ENCODE results near the gene TNRC6A. TPM values are rescaled to one million over a fixed set of nuclear protein-coding genes. Genes with fewer than 3 reads are reported as not detected.

The TNRC6A gene
- total and polyA plus RNA-seq, 2 experiments from 2014 or later = 93.1 to 124 TPM

- H3K4me1 Mint-ChIP-seq = peaks cover 31% of the 10 kb centered on the region
Observed at GRCh38 chr16:24766057-24766456, 36.6 kb downstream of the TNRC6A start.

DNA sequence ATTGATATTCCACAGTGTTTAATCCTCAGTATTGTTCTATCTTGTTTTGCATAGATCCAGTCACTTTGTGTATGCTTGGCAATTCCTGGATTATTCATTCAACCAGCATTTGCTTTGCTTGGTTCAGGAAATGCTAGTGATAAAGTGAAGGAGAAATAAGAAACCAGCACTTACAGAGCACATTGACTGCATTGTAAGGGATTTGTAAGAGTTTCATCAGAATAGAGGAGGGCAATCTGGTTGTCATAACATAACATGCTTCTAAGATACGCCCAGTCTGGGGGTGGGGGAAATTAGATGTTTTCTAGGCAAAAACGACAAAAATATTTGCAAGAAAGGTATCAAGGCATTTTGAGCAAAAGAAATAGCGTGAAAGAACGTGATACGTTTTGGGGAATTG, 40.4 kb downstream of the TNRC6A start:
- Histone ChIP-seq H3K79me2 (replicated peaks; ENCODE audit: insufficient read depth) (peaks cover 100% of the 10 kb centered on the region), H4K20me1 (replicated peaks; ENCODE audit: insufficient read depth) (peaks cover 78% of the 10 kb centered on the region), H3K4me1 (ENCODE audit: insufficient read depth) (peaks cover 28% of the 10 kb centered on the region), H3K36me3 (ENCODE audit: insufficient read depth) (peaks cover 8% of the 10 kb centered on the region; the same call in 1 of the 2 replicates), H2AFZ (no peak overlapping the region), H3K4me2 (peak overlapping the region; percentile 6; the same call in 1 of the 2 replicates), H3K4me3 (no peak overlapping the region), H3K27ac (ENCODE audit: low read depth) (peak overlapping the region; percentile 61), H3F3A (replicated peaks; ENCODE audit: low read depth) (no peaks in the 10 kb centered on the region), H3K9me2 (ENCODE audit: insufficient read depth) (no peaks in the 10 kb centered on the region), H3K27me3 (ENCODE audit: insufficient read depth) (no peaks in the 10 kb centered on the region)
- Mint-ChIP-seq H3K27ac (peak overlapping the region; percentile 57), H3K4me3 (no peak overlapping the region), H3K9me3 (no peaks in the 10 kb centered on the region), H3K4me1 (peaks cover 29% of the 10 kb centered on the region), H3K36me3 (ENCODE audit: low read depth) (peaks cover 40% of the 10 kb centered on the region), H3K27me3 (ENCODE audit: insufficient read depth, low read depth, poor library complexity) (peaks cover 2% of the 10 kb centered on the region)
- DNase-seq (ENCODE audit: low spot score) = no peak
- peak; percentile 27; the same call in 2 of the 3 replicates for ATAC-seq
- TF ChIP-seq, protein P1, sequence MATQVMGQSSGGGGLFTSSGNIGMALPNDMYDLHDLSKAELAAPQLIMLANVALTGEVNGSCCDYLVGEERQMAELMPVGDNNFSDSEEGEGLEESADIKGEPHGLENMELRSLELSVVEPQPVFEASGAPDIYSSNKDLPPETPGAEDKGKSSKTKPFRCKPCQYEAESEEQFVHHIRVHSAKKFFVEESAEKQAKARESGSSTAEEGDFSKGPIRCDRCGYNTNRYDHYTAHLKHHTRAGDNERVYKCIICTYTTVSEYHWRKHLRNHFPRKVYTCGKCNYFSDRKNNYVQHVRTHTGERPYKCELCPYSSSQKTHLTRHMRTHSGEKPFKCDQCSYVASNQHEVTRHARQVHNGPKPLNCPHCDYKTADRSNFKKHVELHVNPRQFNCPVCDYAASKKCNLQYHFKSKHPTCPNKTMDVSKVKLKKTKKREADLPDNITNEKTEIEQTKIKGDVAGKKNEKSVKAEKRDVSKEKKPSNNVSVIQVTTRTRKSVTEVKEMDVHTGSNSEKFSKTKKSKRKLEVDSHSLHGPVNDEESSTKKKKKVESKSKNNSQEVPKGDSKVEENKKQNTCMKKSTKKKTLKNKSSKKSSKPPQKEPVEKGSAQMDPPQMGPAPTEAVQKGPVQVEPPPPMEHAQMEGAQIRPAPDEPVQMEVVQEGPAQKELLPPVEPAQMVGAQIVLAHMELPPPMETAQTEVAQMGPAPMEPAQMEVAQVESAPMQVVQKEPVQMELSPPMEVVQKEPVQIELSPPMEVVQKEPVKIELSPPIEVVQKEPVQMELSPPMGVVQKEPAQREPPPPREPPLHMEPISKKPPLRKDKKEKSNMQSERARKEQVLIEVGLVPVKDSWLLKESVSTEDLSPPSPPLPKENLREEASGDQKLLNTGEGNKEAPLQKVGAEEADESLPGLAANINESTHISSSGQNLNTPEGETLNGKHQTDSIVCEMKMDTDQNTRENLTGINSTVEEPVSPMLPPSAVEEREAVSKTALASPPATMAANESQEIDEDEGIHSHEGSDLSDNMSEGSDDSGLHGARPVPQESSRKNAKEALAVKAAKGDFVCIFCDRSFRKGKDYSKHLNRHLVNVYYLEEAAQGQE (IDR thresholded peaks at IDR 0.05; ENCODE audit: unreplicated experiment) = no peak
- TF ChIP-seq EZH2 (IDR thresholded peaks at IDR 0.05; ENCODE audit: low read depth, unreplicated experiment) (no peak), ZNF331 (CRISPR knock-in tag; IDR thresholded peaks at IDR 0.05; ENCODE audit: low read depth) (no peak), ZNF114 (CRISPR knock-in tag; IDR thresholded peaks at IDR 0.05) (no peak), EZH2phosphoT487 (IDR thresholded peaks at IDR 0.05; ENCODE audit: unreplicated experiment) (no peak)

More at GRCh38 chr16:24766057-24766456, 36.6 kb downstream of the TNRC6A start:
- H3K4me3 Mint-ChIP-seq = no peak overlapping the region
- ATAC-seq (no peak), DNase-seq (ENCODE audit: low spot score) (no peak)
- peaks cover 4% of the 10 kb centered on the region for H3K27me3 Mint-ChIP-seq (ENCODE audit: insufficient read depth, low read depth, poor library complexity)
- no peaks in the 10 kb centered on the region for H3K9me2 ChIP-seq (ENCODE audit: insufficient read depth)
- H3K36me3 Mint-ChIP-seq (ENCODE audit: low read depth) = peaks cover 38% of the 10 kb centered on the region; the same call in 2 of the 3 replicates
- no peaks in the 10 kb centered on the region for H3K27me3 ChIP-seq (ENCODE audit: insufficient read depth)
- peaks cover 28% of the 10 kb centered on the region for H3K4me1 ChIP-seq (ENCODE audit: insufficient read depth)
- H3K79me2 ChIP-seq (replicated peaks; ENCODE audit: insufficient read depth) = peaks cover 100% of the 10 kb centered on the region
- no peak overlapping the region for H2AFZ ChIP-seq
- H3K27ac ChIP-seq (ENCODE audit: low read depth) = peak overlapping the region; percentile 41; the same call in 1 of the 2 replicates
- no peaks in the 10 kb centered on the region; the same call in 1 of the 2 replicates for H3F3A ChIP-seq (replicated peaks; ENCODE audit: low read depth)
- no peak overlapping the region for H3K27ac Mint-ChIP-seq
- TF ChIP-seq JUNB (IDR thresholded peaks at IDR 0.05; ENCODE audit: unreplicated experiment) (no peak), EZH2phosphoT487 (IDR thresholded peaks at IDR 0.05; ENCODE audit: unreplicated experiment) (no peak), CREB1 (CRISPR knock-in tag; IDR thresholded peaks at IDR 0.05; ENCODE audit: low read depth) (no peak), STAT1 (IDR thresholded peaks at IDR 0.05; ENCODE audit: unreplicated experiment) (no peak)
- TF ChIP-seq, protein P1 (IDR thresholded peaks at IDR 0.05; ENCODE audit: unreplicated experiment) = no peak
- H3K4me3 ChIP-seq = no peak overlapping the region
- H3K4me2 ChIP-seq = no peak overlapping the region
- no peaks in the 10 kb centered on the region for H3K9me3 Mint-ChIP-seq
- peaks cover 18% of the 10 kb centered on the region for H3K36me3 ChIP-seq (ENCODE audit: insufficient read depth)
- H4K20me1 ChIP-seq (replicated peaks; ENCODE audit: insufficient read depth) = peaks cover 74% of the 10 kb centered on the region
